ENCODE measurements around the gene ATPAF1.

DNA sequence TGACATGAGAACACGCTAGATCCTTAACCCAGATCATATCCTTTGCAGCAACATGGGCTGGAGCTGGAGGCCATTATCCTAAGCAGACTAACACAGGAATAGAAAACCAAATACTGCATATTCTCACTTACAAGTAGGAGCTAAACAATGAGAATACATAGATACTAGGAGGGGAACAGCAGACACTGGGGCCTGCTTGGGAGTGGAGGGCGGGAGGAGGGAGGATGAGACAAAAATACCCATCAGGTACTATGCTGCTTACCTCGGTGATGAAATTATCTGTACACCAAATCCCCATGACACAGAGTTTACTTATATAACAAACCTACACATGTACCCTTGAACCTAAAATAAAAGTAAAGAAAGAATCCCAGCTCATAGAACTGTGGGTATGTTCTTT lies 50.3 kb downstream of the ATPAF1 start:
- no peak for TF ChIP-seq CREB1 (IDR thresholded peaks at IDR 0.05)
- no peak for TF ChIP-seq CREB1 (CRISPR knock-in tag; IDR thresholded peaks at IDR 0.05)
- TF ChIP-seq, protein P1, sequence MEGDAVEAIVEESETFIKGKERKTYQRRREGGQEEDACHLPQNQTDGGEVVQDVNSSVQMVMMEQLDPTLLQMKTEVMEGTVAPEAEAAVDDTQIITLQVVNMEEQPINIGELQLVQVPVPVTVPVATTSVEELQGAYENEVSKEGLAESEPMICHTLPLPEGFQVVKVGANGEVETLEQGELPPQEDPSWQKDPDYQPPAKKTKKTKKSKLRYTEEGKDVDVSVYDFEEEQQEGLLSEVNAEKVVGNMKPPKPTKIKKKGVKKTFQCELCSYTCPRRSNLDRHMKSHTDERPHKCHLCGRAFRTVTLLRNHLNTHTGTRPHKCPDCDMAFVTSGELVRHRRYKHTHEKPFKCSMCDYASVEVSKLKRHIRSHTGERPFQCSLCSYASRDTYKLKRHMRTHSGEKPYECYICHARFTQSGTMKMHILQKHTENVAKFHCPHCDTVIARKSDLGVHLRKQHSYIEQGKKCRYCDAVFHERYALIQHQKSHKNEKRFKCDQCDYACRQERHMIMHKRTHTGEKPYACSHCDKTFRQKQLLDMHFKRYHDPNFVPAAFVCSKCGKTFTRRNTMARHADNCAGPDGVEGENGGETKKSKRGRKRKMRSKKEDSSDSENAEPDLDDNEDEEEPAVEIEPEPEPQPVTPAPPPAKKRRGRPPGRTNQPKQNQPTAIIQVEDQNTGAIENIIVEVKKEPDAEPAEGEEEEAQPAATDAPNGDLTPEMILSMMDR (IDR thresholded peaks at IDR 0.05 in 2 of 3, conservative IDR thresholded peaks at IDR 0.05 in 1 of 3; ENCODE audit: insufficient read depth in 2 of 3, low read depth in 1 of 3, low read length in 3 of 3): no peak
- TF ChIP-seq ZFX (CRISPR knock-in tag; IDR thresholded peaks at IDR 0.05): no peak
- no peak for TF ChIP-seq YY1 (IDR thresholded peaks at IDR 0.05; ENCODE audit: borderline replicate concordance in 1 of 3, control insufficient read depth in 1 of 3, extremely low read depth in 1 of 3, insufficient read depth in 3 of 3, insufficient read length in 1 of 3, insufficient replicate concordance in 2 of 3, low read depth in 1 of 3, low read length in 2 of 3)
- TF ChIP-seq, protein P2, sequence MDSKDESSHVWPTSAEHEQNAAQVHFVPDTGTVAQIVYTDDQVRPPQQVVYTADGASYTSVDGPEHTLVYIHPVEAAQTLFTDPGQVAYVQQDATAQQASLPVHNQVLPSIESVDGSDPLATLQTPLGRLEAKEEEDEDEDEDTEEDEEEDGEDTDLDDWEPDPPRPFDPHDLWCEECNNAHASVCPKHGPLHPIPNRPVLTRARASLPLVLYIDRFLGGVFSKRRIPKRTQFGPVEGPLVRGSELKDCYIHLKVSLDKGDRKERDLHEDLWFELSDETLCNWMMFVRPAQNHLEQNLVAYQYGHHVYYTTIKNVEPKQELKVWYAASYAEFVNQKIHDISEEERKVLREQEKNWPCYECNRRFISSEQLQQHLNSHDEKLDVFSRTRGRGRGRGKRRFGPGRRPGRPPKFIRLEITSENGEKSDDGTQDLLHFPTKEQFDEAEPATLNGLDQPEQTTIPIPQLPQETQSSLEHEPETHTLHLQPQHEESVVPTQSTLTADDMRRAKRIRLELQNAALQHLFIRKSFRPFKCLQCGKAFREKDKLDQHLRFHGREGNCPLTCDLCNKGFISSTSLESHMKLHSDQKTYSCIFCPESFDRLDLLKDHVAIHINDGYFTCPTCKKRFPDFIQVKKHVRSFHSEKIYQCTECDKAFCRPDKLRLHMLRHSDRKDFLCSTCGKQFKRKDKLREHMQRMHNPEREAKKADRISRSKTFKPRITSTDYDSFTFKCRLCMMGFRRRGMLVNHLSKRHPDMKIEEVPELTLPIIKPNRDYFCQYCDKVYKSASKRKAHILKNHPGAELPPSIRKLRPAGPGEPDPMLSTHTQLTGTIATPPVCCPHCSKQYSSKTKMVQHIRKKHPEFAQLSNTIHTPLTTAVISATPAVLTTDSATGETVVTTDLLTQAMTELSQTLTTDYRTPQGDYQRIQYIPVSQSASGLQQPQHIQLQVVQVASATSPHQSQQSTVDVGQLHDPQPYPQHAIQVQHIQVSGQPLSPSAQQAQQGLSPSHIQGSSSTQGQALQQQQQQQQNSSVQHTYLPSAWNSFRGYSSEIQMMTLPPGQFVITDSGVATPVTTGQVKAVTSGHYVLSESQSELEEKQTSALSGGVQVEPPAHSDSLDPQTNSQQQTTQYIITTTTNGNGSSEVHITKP (IDR thresholded peaks at IDR 0.05; ENCODE audit: partially characterized antibody): no peak
- TF ChIP-seq, protein P3, sequence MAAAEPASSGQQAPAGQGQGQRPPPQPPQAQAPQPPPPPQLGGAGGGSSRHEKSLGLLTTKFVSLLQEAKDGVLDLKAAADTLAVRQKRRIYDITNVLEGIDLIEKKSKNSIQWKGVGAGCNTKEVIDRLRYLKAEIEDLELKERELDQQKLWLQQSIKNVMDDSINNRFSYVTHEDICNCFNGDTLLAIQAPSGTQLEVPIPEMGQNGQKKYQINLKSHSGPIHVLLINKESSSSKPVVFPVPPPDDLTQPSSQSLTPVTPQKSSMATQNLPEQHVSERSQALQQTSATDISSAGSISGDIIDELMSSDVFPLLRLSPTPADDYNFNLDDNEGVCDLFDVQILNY (CRISPR knock-in tag; IDR thresholded peaks at IDR 0.05): no peak
- TF ChIP-seq YBX1 (IDR thresholded peaks at IDR 0.05): no peak
- TF ChIP-seq MEIS2 (IDR thresholded peaks at IDR 0.05; ENCODE audit: partially characterized antibody): no peak
- TF ChIP-seq LEF1 (IDR thresholded peaks at IDR 0.05): no peak

Data from K562 (cell line).